Activated CD4-positive, alpha-beta T cell treated with anti-CD3 and anti-CD28 coated beads, Interleukin-2, amount 10 ng/mL, durations not matched to agents 24 days and 14 days (primary cell): ENCODE measurements around the gene UNC13D. TPM values are rescaled to one million over a fixed set of nuclear protein-coding genes. Genes with fewer than 3 reads are reported as not detected.
A peak's percentile ranks its signal among the peaks of the same experiment; 100 is the strongest.
"Not testable (repeated sequence)": the region's sequence is repeated elsewhere in the genome, so short reads cannot be mapped to it uniquely, and the experiment has no call there.

ENCODE experiments used
- DNase-seq: peaks from one replicate; pipeline ENCODE4 v3.0.0; 2022
- H3K27ac Mint-ChIP-seq: one replicate; pipeline ENCODE4 v1.8.0; 2022; ENCODE audit warnings: mild to moderate bottlenecking, mixed read lengths
- H3K27me3 Mint-ChIP-seq: one replicate; pipeline ENCODE4 v1.8.0; 2022; ENCODE audit warnings: mixed read lengths
- H3K36me3 Mint-ChIP-seq: one replicate; pipeline ENCODE4 v1.8.0; 2022; ENCODE audit warnings: low read depth, mild to moderate bottlenecking, mixed read lengths
- H3K4me1 Mint-ChIP-seq: one replicate; pipeline ENCODE4 v1.8.0; 2021; ENCODE audit warnings: mixed read lengths
- H3K4me3 Mint-ChIP-seq: one replicate; pipeline ENCODE4 v1.8.0; 2022; ENCODE audit warnings: mild to moderate bottlenecking, moderate library complexity, mixed read lengths
- H3K9me3 Mint-ChIP-seq: one replicate; pipeline ENCODE4 v1.8.0; 2021; ENCODE audit warnings: mixed read lengths
- intact Hi-C: fragments of 100-400 bp; cut with micrococcal nuclease; formaldehyde crosslinking; loops from one replicate; pipeline ENCODE4 v1.15.1; 2023
- total RNA-seq: library from RNA; stranded (reverse); gene quantifications from 2 replicates; pipeline ENCODE4 v1.2.3, GENCODE V29; 2022

UNC13D gene
- total RNA-seq: 158 and 161 TPM in 2 replicates

GRCh38 chr17:75843577-75844529 lies at the start of gene UNC13D:
Gene UNC13D (minus strand): TSS chr17:75844404. CDS start chr17:75844337, 67 bp downstream.
- Mint-ChIP-seq H3K27ac (peak within 1 kb of the TSS; percentile 97), H3K4me3 (peak within 1 kb of the TSS; percentile 89), H3K36me3 (peaks cover 32% of the 10 kb centered on the region), H3K9me3 (no peaks in the 10 kb centered on the region), H3K27me3 (no peaks in the 10 kb centered on the region), H3K4me1 (peaks cover 18% of the 10 kb centered on the region)
- intact Hi-C loops: loop anchor here (1.0 to 2.0 kb wide), 3 partner anchors 11 to 65 kb away; partner anchors contain the start of gene WBP2
- peak; percentile 89 for DNase-seq

DNA sequence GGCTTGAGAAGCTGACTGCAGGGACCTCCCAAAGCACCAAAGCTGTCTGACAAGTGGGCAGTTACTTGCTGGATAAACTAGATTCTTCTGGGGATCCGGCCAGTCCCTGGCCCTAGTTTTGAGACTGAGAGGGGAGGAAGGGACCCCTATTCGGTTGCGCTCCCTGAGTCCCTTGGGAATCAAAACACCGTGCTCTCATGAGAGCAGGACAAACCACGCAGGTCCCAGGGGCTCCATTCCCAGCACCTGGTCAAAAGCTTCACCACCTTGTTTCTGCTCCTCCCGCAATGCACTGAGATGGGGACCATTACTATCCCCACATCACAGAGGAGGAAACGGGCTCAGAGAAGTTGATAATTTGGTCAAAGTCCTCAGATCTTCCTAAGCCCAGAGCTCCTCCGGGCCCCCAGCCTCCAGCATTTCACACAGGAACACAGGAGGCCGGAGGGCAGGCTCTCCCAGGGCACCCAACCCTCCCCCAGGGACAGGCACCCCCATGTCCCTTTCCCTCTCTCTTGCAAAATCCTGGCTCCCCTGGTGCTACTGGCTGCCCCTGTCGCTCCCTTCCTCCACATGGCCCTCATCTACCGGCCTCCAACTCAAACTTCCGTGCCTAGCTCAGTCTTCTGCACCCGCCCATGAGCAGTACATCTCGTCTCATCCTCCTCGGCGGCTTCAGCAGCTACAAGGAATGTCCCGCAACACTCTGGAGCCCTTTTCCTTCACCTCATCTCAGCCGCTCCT lies 49.3 kb upstream of the UNC13D start:
- no peaks in the 10 kb centered on the region for H3K9me3 Mint-ChIP-seq
- peaks cover 26% of the 10 kb centered on the region for H3K36me3 Mint-ChIP-seq
- H3K4me1 Mint-ChIP-seq: peaks cover 26% of the 10 kb centered on the region
- H3K27ac Mint-ChIP-seq: peak overlapping the region; percentile 79
- DNase-seq: no peak
- H3K4me3 Mint-ChIP-seq: peak overlapping the region; percentile 64
- no peaks in the 10 kb centered on the region for H3K27me3 Mint-ChIP-seq
- intact Hi-C loops: no loop called here

DNA sequence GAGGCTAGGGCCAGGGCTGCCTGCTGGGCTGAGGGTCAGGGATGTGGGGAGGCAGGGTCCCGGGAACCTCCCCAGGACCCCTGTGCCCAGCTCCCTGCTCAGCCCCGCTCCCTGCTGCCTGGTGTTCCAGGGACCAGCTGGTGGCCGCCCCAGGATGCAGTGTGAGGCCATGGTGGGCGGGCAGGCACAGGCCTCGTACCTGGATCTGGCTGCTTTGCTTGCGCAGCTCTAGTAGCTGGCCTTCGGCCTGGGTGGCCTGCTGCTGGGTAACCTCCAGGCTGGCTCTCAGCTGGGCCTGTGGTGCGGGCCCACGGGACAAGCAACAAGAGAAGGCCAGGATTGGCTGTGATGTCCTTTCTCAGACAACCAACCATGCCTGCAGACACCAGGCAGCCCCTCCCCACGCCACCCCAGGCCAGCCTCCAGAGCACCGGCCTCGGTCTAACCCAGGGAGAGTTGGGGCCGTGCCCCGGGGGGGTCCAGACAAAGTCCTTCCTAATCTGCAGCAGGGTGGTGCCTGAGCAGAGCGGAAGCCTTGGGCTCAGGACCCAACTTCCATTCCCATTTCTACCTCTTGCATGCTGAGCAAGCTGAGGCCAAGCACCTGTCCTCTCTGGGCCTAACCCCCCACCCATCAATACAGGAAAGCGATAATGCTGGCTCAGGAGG lies 48.5 kb upstream of the UNC13D start:
- Mint-ChIP-seq H3K4me3 (no peak overlapping the region), H3K27me3 (no peaks in the 10 kb centered on the region), H3K4me1 (peaks cover 26% of the 10 kb centered on the region), H3K9me3 (no peaks in the 10 kb centered on the region), H3K27ac (no peak overlapping the region), H3K36me3 (peaks cover 24% of the 10 kb centered on the region)
- no peak for DNase-seq
- intact Hi-C loops: no loop called here

DNA sequence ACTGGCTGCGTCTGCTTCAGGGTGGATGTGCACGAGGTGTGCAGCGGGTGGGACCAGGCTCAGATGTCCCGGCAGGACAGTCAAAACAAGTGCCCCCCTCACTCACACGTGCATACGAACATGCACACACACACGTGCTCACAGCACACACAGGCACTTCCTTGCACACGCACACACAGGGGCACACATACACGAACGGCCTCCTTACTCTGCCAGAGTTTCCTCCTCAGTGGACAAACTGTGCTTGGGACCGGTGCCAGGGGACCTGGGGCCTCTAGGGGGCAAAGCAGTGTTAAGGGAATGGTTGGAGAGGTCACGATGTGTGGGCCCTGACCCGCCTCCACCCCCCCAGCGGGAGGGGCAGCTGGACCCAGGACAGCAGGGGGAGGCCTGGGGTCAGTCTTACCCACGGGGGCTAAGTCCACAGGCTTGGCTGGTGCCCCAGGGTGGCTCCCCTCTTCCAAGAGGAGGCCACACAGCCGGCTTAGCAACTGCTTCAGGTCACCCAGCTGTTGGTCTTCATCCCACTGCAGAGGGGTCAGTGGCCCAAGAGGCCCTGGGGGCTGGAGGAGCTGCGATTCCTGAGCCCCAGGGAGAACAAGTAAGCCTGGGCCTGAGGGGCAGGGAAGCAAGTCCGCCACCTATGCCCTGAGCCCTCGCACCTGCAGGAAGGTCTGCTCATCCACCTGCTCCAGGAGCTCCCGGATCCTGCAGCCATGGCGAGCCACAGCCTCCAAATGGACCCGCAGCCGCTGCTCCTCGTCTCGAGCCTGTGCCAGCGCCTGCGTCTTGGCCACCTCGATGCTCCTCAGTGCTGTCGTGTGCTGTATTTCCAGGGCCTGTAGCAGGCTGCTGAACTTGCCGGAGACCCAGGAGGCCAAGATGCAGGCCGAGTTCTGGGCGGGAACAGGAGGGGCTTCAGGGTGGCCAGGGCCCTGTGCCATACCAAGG lies 47.7 kb upstream of the UNC13D start:
- Mint-ChIP-seq H3K9me3 (no peaks in the 10 kb centered on the region), H3K4me3 (no peak overlapping the region), H3K36me3 (peaks cover 24% of the 10 kb centered on the region), H3K27me3 (no peaks in the 10 kb centered on the region), H3K4me1 (peaks cover 22% of the 10 kb centered on the region), H3K27ac (no peak overlapping the region)
- intact Hi-C loops: no loop called here
- no peak for DNase-seq

- H3K9me3 Mint-ChIP-seq: no peaks in the 10 kb centered on the region
- no peaks in the 10 kb centered on the region for H3K27me3 Mint-ChIP-seq
- H3K27ac Mint-ChIP-seq: no peak overlapping the region
- peaks cover 22% of the 10 kb centered on the region for H3K4me1 Mint-ChIP-seq
- peaks cover 27% of the 10 kb centered on the region for H3K36me3 Mint-ChIP-seq
- H3K4me3 Mint-ChIP-seq: no peak overlapping the region
- DNase-seq: no peak
- intact Hi-C loops: no loop called here
These were observed 46.9 kb upstream of the UNC13D start for GRCh38 chr17:75891022-75891604.

DNA sequence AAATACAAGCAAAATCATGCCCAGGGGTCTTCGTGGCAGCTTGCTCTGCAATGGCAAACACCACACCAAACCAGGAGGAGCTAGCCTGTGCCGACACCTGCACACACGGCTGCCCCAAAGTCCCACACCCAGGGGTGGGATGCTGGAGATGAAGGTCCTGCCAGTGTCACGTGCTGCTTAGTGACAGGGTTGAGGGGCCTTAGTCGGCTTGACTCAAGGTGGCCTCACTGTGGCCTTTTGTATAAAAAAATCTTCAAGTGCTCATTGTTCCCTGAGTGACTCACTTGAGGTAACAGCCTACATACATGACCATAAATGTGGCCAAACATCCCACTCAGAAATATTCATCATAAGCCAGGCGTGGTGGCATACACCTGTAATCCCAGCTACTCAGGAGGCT lies 45.2 kb upstream of the UNC13D start:
- no peak overlapping the region for H3K4me3 Mint-ChIP-seq
- H3K27ac Mint-ChIP-seq: peak overlapping the region; percentile 34
- peaks cover 13% of the 10 kb centered on the region for H3K4me1 Mint-ChIP-seq
- peaks cover under 1% of the 10 kb centered on the region for H3K27me3 Mint-ChIP-seq
- intact Hi-C loops: no loop called here
- peaks cover 19% of the 10 kb centered on the region for H3K36me3 Mint-ChIP-seq
- no peaks in the 10 kb centered on the region for H3K9me3 Mint-ChIP-seq
- DNase-seq: no peak

GRCh38 chr17:75888484-75888883 lies 44.3 kb upstream of the UNC13D start:
- Mint-ChIP-seq H3K4me3 (no peak overlapping the region), H3K27ac (no peak overlapping the region), H3K9me3 (no peaks in the 10 kb centered on the region), H3K36me3 (peaks cover 13% of the 10 kb centered on the region), H3K27me3 (peaks cover 2% of the 10 kb centered on the region), H3K4me1 (peaks cover 6% of the 10 kb centered on the region)
- intact Hi-C loops: no loop called here
- DNase-seq: no peak

- peaks cover 12% of the 10 kb centered on the region for H3K36me3 Mint-ChIP-seq
- intact Hi-C loops, H3K4me3 Mint-ChIP-seq: not testable (repeated sequence)
These were observed 41.7 kb upstream of the UNC13D start for GRCh38 chr17:75885860-75886259.

DNA sequence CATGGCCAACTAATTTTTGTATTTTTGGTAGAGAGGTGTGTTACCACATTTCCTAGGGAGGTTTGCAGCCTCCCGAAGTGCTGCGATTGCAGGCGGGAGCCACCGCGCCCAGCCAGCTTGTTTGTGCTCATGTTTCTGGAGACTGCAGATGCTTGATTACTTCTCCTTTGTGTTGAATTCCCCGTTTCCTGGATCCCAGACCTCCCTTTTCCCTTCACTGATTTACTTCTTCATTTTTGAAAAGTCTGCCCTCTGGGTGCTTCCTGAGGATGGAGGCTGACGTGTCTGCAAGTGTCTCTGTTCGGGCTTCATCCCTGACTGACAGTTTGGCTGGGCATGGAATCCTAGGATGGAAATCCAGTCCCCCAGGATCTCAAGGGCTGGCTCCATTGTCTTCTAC lies 41.2 kb upstream of the UNC13D start:
- no peak overlapping the region for H3K4me3 Mint-ChIP-seq
- H3K9me3 Mint-ChIP-seq: no peaks in the 10 kb centered on the region
- H3K27ac Mint-ChIP-seq: no peak overlapping the region
- H3K4me1 Mint-ChIP-seq: peaks cover 12% of the 10 kb centered on the region
- peaks cover 10% of the 10 kb centered on the region for H3K36me3 Mint-ChIP-seq
- peaks cover 11% of the 10 kb centered on the region for H3K27me3 Mint-ChIP-seq
- no peak for DNase-seq
- intact Hi-C loops: no loop called here

More at GRCh38 chr17:75885860-75886259, 41.7 kb upstream of the UNC13D start:
- H3K27ac Mint-ChIP-seq, DNase-seq, H3K27me3 Mint-ChIP-seq, H3K9me3 Mint-ChIP-seq: not testable (repeated sequence)
- H3K4me1 Mint-ChIP-seq: peaks cover 12% of the 10 kb centered on the region

- Mint-ChIP-seq H3K36me3 (peaks cover 3% of the 10 kb centered on the region), H3K27me3 (peaks cover 16% of the 10 kb centered on the region), H3K4me1 (peaks cover 18% of the 10 kb centered on the region), H3K4me3 (no peak overlapping the region), H3K9me3 (no peaks in the 10 kb centered on the region), H3K27ac (no peak overlapping the region)
- DNase-seq: no peak
- intact Hi-C loops: no loop called here
These were observed 37.7 kb upstream of the UNC13D start for GRCh38 chr17:75881678-75882454.

- H3K4me1 Mint-ChIP-seq: peaks cover 28% of the 10 kb centered on the region
- H3K27ac Mint-ChIP-seq: no peak overlapping the region
- DNase-seq: no peak
- no peaks in the 10 kb centered on the region for H3K36me3 Mint-ChIP-seq
- no peaks in the 10 kb centered on the region for H3K9me3 Mint-ChIP-seq
- peak overlapping the region; percentile 48 for H3K4me3 Mint-ChIP-seq
- intact Hi-C loops: no loop called here
- H3K27me3 Mint-ChIP-seq: peaks cover 16% of the 10 kb centered on the region
These were observed 36.1 kb upstream of the UNC13D start for GRCh38 chr17:75880266-75880665.
